Forelimb muscle (tissue), 1 donor: Measurements from ENCODE around the gene LYL1. TPM values are rescaled to one million over a fixed set of nuclear protein-coding genes. Genes with fewer than 3 reads are reported as not detected.

Experiments
- DNase-seq: peaks from one replicate; pipeline ENCODE4 v3.0.0-alpha.2; 2013; ENCODE audit warnings: low read depth
- polyA plus RNA-seq: library from polyadenylated mRNA; unstranded; fragments of 120-200 nt; gene quantifications from one replicate; pipeline ENCODE4 v1.2.1, GENCODE V29; 2013; ENCODE audit not compliant: insufficient read length

The LYL1 gene
- polyA plus RNA-seq, 1 donor = 5.4 TPM

DNA sequence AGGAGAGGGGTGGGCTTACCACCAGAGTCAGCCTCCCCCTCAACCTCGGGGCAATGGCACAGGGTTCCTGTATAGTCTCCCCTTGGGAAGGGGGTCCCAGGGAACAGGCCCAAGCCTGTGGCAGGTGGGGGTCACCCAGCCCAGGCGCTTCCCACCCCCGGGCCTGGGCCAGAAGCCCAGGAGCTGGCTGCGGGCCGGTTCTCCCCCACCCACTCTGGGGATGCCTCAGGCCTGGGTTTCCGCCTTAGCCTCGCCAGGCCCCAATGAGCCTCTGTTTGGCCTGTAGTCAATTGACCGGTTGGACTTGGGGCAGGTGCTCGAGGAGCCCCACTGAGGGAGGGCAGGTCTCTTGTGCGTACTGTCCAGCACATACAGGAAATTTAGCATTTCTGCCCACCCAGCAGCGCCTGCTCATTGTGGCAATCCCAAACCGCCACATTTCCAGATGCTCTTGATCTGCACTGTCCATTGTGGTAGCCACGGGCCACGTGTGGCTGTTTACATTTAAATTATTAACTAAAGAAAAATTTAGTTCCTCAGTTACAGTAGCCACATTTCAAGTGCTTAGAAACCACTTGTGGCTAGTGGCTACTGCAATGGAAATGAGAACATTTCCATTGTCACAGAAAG is 9.9 kb downstream of the LYL1 start:
- DNase-seq = no peak

GRCh38 chr19:13092158-13092543 is 10.5 kb downstream of the LYL1 start:
- DNase-seq = no peak

GRCh38 chr19:13091400-13092157 is 11.1 kb downstream of the LYL1 start:
- DNase-seq = peak; percentile 83

- no peak for DNase-seq
Observed at GRCh38 chr19:13090511-13091231, 12.0 kb downstream of the LYL1 start.

- no peak for DNase-seq
Observed at GRCh38 chr19:13089857-13090507, 12.7 kb downstream of the LYL1 start.

- DNase-seq = no peak
Observed at GRCh38 chr19:13089139-13089856, 13.4 kb downstream of the LYL1 start.

GRCh38 chr19:13087795-13088537 is 14.7 kb downstream of the LYL1 start:
- no peak for DNase-seq

DNA sequence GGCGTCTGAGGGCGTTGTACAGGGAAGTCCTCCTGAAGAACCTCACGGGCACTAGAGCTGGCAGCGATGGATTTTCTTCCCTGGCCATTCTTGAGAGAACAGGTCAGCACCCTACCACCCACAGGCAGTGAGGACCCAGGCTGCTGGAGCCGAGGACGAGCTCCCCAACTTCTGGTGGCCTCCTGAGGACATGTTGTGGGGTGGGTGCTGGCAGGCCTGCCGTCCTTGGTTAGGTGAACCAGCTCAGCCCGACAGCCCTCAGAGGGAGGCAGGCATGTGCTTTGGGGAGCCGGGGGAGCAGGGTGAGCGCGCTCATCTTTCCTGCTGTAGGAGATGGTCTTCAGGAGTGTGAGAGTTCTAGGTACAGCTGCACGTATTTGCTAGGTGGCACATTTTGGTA is 15.4 kb downstream of the LYL1 start:
- no peak for DNase-seq

DNA sequence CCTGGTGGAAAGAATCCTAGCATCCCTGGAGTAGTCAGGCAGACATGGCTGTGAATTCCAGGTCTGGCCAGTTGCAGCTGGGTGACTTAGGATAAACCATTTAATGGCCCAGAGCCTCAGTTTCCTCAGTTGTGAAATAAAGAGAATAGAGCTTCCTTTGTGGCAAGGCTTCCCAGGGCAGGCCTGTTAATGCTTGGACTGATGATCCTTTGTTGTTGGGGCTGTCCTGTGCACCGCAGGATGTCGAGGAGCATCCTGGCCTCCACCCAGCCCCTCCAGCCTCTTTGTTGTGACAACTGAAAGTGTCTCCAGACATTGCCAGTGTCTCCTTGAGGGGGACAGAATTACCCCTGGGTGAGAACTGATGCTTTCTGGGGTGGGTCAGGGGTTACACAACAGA is 16.3 kb downstream of the LYL1 start:
- no peak for DNase-seq

GRCh38 chr19:13085666-13086065 is 17.0 kb downstream of the LYL1 start:
- no peak for DNase-seq

DNA sequence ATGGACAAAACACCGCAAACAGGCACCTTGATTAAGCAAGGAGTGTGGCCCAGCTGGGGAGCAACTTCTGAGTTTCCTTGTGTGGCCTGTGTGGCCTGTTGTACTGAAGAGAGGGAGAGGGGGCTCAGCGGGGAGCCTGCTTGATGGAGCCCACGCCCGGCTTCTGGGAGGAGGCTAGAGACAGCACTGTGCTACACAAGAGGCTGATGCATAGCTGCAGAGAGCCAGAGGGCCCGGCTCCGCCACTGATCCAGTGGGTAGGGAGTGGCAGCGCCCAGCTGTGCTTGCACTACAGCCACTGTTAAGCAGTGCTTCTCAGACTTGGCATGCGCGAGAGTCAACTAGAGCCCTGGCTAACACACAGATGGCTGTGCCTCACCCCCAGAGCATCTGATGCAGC is 19.0 kb downstream of the LYL1 start:
- no peak for DNase-seq

DNA sequence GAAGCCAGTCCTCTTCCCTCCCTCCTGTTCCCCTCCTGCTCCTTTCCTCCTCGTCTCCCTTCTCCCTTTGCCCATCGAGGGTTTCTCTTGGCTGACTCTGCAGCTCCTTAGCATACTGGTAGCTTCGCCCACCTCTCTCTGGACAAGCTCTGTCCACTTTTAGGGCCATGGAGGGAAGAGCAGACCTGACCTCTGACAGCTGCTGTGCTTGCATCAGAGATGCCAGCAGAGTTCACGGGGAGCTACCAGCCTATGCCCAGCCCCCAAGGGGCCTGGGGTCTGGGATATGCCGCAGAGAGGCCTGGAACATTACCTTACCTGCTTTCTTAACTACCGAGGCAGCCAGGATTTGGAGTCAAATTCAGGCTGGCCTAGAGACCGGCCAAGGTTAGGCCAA is 19.7 kb downstream of the LYL1 start:
- no peak for DNase-seq

GRCh38 chr19:13082192-13083007 is 20.3 kb downstream of the LYL1 start:
- DNase-seq = no peak

DNA sequence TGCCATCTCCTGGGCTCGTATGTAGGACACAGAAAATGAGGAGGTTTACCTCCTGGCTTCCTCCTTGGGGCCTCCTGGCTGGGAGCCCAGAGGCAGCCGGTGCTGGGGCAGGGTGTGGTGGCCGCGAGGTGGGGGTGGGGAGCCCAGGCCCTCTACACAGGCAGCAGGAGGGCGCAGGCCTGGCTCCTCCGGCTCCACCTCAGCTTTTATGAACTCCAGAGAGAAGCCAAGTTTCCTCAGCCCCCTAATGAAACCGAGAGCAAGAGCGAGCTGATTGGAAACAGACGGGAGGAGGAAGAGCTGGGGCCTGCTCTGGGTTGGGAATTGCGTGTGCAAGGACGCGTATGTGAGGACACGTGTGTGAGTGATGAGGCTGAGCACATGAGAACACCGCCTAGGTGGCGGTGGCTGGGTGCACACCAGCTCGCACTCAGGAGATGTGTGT is 23.1 kb downstream of the LYL1 start:
- no peak for DNase-seq

DNA sequence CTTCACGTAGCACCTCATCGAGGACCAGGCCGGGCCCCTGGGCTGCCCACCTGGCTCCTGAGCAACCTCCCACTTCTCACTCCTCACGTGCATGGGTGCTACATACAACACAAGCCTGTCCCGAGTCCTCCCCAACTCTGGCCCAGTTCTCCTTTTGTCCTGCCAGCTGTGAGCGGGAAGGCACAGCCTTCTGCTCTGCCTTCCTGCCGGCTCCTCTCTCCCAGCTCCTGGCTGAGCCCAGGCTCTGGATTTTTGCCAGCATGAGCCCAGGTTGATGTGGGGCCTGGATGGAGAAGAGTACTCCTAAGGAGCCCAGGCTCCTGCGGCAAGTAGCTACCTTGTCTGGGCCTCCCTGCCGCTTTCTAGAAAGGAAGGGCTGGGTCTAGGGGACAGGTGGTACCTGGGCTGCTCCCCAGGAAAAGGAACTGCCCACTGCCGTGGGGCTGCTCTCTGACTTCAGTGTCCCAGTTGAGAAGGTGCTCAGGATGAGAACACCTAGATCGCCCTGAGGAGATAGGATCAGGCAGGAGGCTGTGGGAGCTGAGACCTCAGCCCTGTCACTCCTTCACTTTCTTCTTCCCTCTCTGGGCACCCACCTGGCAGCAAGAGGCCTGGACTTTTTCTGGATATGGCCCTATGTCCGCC is 23.6 kb downstream of the LYL1 start:
- no peak for DNase-seq

GRCh38 chr19:13078381-13078780 is 24.3 kb downstream of the LYL1 start:
- no peak for DNase-seq

GRCh38 chr19:13077240-13077639 is 25.4 kb downstream of the LYL1 start:
- DNase-seq = no peak

DNA sequence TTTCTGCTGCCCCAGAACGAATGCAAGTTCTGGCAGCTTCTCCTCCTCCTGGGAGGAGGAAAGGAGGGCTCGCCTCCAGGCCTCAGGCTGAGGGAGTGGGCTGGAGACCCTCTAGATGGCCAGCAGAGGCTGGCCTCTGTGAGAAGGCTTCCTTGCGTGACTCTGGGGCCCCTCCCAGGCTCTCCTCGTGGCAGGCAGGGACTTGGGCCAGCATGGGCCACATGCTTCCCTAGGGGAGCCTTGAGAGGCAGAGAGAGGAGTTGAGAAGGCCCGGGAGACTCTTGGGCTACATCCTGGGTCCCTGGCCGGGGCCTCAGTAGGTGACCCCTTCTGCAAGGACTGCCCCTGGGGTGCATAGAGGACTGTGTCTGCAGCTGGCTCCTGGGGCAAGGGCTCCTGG is 25.9 kb downstream of the LYL1 start:
- no peak for DNase-seq

- no peak for DNase-seq
Observed at GRCh38 chr19:13076320-13076719, 26.3 kb downstream of the LYL1 start.

DNA sequence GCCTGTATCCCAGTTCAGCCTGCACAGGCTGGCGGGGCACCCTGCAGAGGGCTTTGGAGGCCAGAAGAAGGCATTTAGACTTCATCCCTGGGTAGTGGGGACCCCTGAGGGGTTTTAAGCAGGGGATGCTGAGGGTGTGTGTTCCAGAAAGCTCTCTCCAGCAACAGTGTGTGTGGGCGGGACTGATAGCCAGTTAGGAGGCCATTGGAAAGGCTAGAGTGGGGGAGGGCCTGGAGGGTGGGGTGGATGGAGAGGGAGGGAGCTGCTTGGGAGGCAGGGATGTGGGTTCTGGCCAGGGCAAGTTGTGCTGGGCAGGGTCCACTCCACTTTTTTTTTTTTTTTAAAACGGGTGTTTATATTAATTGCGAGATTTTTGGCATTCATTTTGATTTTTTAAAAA is 28.3 kb downstream of the LYL1 start:
- DNase-seq = no peak
